Thoracic aorta (tissue), 2 donors: ENCODE results near the gene CDC42BPA. TPM values are rescaled to one million over a fixed set of nuclear protein-coding genes. Genes with fewer than 3 reads are reported as not detected.
"Not testable (repeated sequence)": the region's sequence is repeated elsewhere in the genome, so short reads cannot be mapped to it uniquely, and the experiment has no call there.

ENCODE experiments used
- ATAC-seq: fragments of 150-250 bp; one replicate; pipeline ENCODE4 v1.8.0; 2017; ENCODE audit warnings: low read depth; ENCODE audit not compliant: insufficient number of reproducible peaks, low FRiP score
- DNase-seq: peaks from one replicate; pipeline ENCODE4 v3.0.0-alpha.2; 2020; ENCODE audit warnings: low spot score
- H3K27ac ChIP-seq, 2 donors: fragments of 200-600 bp; sonication (generic); 1 replicate in 1 of 2; 2 replicates in 1 of 2; pipeline ENCODE4 v1.5.1; 2016; ENCODE audit warnings: mild to moderate bottlenecking in 2 of 2, moderate library complexity in 2 of 2
- H3K27me3 ChIP-seq: fragments of 200-600 bp; sonication (generic); replicated peaks from 2 replicates; pipeline ENCODE4 v1.6.0; 2016; ENCODE audit warnings: mild to moderate bottlenecking; ENCODE audit not compliant: insufficient read depth
- H3K36me3 ChIP-seq: fragments of 200-600 bp; sonication (generic); one replicate; pipeline ENCODE4 v1.5.1; 2016
- H3K4me1 ChIP-seq, 2 donors: fragments of 200-600 bp; sonication (generic); 1 replicate in 1 of 2; 2 replicates in 1 of 2; pipeline versions ENCODE4 v1.5.1 to v1.6.0; 2016; ENCODE audit warnings: low read depth in 2 of 2, mild to moderate bottlenecking in 1 of 2; ENCODE audit not compliant: control insufficient read depth in 1 of 2
- H3K4me3 ChIP-seq: fragments of 200-600 bp; sonication (generic); 2 replicates; pipeline ENCODE4 v1.5.1; 2016; ENCODE audit warnings: mild to moderate bottlenecking
- H3K9me3 ChIP-seq: fragments of 200-600 bp; sonication (generic); 2 replicates; pipeline ENCODE4 v1.5.1; 2016
- total RNA-seq, 2 donors: library from RNA; depleted of rRNA; stranded (reverse); fragments of >200 nt; gene quantifications; one replicate each; pipeline versions ENCODE4 v1.1.0 to v1.2.3, GENCODE V29; 2016
- TF ChIP-seq, protein P1 (sequence below): fragments of 200-600 bp; sonication (generic); IDR thresholded peaks from one replicate; pipeline ENCODE4 v1.5.1; 2019; ENCODE audit warnings: antibody characterized with exemption

Gene CDC42BPA
- total RNA-seq, 2 donors from 2014 or later, result 62.4 to 89.7 TPM

DNA sequence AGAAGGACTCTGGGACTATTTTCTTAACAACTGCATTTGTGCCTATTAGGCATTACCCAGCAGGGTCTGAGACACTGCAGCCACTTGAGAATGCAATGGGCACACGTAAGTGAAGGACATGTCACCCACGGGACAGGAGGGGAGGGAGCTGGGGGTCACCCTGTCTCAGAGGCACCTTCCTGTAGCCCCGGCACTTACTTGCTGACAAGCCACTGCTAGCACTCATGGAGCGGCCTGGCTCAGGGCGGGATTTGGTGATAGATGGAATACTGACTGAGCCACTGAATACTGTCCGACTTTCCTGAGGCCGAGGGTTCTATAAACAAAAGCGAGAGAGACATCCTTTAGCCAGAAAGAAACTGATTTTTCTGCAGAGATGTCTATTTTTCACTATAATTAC is 313.5 kb downstream of the CDC42BPA start:
- DNase-seq (no peak), ATAC-seq (no peak)
- Histone ChIP-seq H3K4me3 (no peak overlapping the region), H3K27me3 (no peaks in the 10 kb centered on the region), H3K27ac (no peak overlapping the region), H3K36me3 (peaks cover 12% of the 10 kb centered on the region), H3K4me1 (no peaks in the 10 kb centered on the region), H3K9me3 (no peaks in the 10 kb centered on the region)
- TF ChIP-seq, protein P1, sequence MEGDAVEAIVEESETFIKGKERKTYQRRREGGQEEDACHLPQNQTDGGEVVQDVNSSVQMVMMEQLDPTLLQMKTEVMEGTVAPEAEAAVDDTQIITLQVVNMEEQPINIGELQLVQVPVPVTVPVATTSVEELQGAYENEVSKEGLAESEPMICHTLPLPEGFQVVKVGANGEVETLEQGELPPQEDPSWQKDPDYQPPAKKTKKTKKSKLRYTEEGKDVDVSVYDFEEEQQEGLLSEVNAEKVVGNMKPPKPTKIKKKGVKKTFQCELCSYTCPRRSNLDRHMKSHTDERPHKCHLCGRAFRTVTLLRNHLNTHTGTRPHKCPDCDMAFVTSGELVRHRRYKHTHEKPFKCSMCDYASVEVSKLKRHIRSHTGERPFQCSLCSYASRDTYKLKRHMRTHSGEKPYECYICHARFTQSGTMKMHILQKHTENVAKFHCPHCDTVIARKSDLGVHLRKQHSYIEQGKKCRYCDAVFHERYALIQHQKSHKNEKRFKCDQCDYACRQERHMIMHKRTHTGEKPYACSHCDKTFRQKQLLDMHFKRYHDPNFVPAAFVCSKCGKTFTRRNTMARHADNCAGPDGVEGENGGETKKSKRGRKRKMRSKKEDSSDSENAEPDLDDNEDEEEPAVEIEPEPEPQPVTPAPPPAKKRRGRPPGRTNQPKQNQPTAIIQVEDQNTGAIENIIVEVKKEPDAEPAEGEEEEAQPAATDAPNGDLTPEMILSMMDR, result no peak

DNA sequence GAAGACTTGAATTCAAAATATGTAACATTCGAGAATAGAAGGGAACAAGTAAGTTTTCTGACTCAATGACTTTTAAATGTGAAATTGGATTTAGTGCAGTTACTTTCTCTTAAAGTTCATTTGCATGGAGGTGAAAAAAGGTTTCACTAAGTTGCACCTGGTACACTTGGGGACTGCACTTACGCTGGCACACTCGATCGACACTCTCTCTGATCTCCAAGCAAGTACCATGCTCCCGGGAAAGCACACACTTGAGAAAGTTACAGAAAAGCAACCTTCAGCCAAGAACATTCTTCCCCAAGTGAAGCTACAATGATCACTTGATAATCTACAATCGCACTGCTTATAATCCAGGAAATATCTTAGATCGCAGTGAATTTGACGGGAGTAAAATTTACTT is 315.1 kb downstream of the CDC42BPA start:
- TF ChIP-seq, protein P1, result no peak
- H3K9me3 ChIP-seq, result no peaks in the 10 kb centered on the region
- no peaks in the 10 kb centered on the region for H3K4me1 ChIP-seq
- H3K36me3 ChIP-seq, result peaks cover 12% of the 10 kb centered on the region
- no peak for ATAC-seq
- no peak overlapping the region for H3K4me3 ChIP-seq
- DNase-seq, result no peak
- no peaks in the 10 kb centered on the region for H3K27me3 ChIP-seq
- no peak overlapping the region for H3K27ac ChIP-seq

DNA sequence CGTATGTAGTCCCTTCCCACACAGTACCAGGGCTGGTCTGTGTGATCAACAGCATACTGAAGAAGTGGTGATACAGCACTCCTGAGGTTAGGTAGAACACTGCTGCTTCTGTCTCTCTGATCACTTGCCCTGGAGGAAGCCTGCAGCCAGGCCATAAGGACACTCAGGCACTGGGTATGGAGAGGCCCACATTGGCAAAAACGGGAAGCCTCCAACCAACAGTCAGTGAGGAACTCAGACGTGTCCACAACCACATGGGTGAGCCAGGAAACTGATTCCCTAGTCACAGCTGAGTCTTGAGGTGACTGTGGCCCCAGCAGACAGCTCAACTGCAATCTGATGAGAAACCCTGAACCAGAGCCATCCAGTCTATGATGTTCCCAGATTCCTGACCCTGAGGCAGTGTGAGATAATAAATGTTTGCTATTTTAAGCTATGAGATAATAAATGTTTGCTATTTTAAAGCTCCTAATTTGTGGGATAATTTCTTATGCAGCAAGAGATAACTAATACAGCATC is 315.7 kb downstream of the CDC42BPA start:
- no peak for DNase-seq
- TF ChIP-seq, protein P1, result no peak
- no peaks in the 10 kb centered on the region for H3K4me1 ChIP-seq

DNA sequence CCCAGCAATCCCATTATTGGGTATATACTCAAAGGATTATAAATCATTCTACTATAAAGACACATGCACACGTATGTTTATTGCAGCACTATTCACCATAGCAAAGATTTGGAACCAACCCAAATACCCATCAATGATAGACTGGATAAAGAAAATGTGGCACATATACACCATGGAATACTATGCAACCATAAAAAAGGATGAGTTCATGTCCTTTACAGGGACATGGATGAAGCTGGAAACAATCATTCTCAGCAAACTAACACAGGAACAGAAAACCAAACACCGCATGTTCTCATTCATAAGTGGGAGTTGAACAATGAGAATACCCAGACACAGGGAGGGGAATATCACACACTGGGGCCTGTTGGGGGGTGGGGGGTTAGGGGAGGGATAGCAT is 318.7 kb downstream of the CDC42BPA start:
- not testable (repeated sequence) for H3K27me3 ChIP-seq, ATAC-seq

More for the DNA sequence above, 315.7 kb downstream of the CDC42BPA start:
- ATAC-seq, result no peak
- peaks cover 12% of the 10 kb centered on the region for H3K36me3 ChIP-seq
- no peaks in the 10 kb centered on the region for H3K9me3 ChIP-seq
- H3K4me3 ChIP-seq, result no peak overlapping the region
- no peaks in the 10 kb centered on the region for H3K27me3 ChIP-seq
- no peak overlapping the region for H3K27ac ChIP-seq

DNA sequence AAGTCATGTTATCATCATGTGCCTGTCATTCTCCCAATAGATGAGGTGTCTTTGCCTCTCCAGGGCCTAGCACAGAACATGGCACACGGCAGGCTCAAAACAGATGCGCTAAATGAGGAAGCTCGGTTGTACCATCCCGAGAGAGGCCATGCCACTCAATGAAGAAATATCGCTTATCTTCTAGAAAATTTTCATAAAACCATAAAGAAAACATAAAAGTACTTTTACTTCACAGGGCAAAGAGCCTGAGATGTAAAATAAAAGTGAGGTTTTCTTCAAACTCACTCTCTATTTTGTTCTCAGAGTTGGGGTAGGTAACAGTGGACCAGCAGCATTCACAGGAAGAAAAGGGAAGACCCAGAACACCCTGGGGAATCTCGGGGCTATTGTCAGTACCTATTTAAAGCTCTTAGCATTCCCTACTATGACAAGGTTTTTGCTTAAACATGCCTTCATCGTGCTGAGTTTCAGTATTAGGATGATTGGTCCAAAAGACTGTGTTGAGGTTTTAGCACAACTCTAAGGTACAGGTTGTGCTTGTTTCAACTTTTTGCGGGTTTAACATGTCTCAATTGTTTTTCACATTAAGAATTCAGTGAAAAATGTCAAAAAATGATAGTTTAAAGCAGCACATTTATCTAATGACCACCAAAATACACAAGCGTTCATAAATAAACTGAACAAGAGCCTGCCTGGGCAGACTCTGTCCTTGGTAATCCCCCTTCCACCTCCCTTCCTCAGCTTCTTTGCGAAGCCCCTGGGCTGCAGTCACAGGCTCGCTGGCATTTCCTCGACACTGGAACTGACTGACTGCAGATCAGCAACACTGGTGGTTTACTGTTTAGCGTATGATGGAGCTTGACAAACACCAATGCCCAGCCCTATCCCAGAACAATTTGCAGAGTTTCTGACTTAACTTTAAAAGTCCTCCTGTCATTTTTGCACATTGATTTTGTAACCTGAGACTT is 322.6 kb downstream of the CDC42BPA start:
- ATAC-seq, result no peak

More for the DNA sequence above, 318.7 kb downstream of the CDC42BPA start:
- not testable (repeated sequence) for DNase-seq, H3K27ac ChIP-seq, H3K9me3 ChIP-seq, H3K4me1 ChIP-seq, H3K4me3 ChIP-seq
- H3K36me3 ChIP-seq, result peaks cover 14% of the 10 kb centered on the region

More for the DNA sequence above, 322.6 kb downstream of the CDC42BPA start:
- no peak for DNase-seq
- Histone ChIP-seq H3K4me1 (peaks cover 0 to 7% of the 10 kb centered on the region in 2 donors), H3K4me3 (no peak overlapping the region), H3K27me3 (no peaks in the 10 kb centered on the region), H3K9me3 (no peaks in the 10 kb centered on the region), H3K36me3 (peaks cover 12% of the 10 kb centered on the region), H3K27ac (no peak overlapping the region)
- TF ChIP-seq, protein P1, result no peak
